GM08714 (cell line): ENCODE results near the gene TGFBR1.

Experiments
- H3K4me3 ChIP-seq: fragments of 200-500 bp; sonication (Bioruptor generic); 2 replicates; pipeline ENCODE4 v1.5.1; 2014; ENCODE audit warnings: mild to moderate bottlenecking, low read length, inconsistent platforms
- ZNF274 ChIP-seq: IDR thresholded peaks from 2 replicates; pipeline ENCODE4 v1.6.1; 2012; ENCODE audit warnings: mild to moderate bottlenecking, low read depth, low read length

The TGFBR1 gene

DNA sequence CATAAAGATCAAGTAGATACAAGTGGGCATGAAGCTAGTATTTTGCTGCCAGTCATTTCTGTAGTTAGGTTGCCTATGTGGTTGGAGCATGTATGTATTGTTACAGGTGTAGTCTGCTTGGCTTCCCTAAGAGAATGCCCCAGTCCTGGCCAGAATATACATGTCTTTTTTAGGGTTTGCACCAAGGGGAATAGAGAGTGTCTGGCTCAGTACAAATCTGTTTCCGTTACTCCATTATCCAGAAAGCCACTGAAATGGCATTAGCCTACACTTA lies 23.2 kb downstream of the TGFBR1 start:
- no peak for TF ChIP-seq ZNF274
- H3K4me3 ChIP-seq, result no peak overlapping the region

DNA sequence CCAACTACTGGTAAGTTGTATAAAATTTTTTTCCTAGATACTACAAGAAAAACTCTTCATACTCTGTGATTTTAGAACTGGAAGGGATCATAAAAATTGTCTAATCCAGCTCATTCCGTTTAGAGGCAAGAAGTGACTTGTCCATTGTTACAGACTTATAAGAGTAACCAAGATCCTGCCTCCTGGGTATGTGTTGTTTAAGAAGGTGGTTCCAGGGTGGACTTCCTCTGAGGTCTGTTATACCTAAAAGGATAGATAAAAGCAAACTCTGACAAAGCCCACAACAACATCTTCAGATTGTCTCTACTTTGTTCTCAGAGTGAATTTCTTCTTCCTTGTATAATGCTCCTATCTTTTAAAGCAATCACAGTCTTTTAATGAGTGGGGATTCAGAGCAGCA lies 24.2 kb downstream of the TGFBR1 start:
- H3K4me3 ChIP-seq, result no peak overlapping the region
- TF ChIP-seq ZNF274, result no peak

DNA sequence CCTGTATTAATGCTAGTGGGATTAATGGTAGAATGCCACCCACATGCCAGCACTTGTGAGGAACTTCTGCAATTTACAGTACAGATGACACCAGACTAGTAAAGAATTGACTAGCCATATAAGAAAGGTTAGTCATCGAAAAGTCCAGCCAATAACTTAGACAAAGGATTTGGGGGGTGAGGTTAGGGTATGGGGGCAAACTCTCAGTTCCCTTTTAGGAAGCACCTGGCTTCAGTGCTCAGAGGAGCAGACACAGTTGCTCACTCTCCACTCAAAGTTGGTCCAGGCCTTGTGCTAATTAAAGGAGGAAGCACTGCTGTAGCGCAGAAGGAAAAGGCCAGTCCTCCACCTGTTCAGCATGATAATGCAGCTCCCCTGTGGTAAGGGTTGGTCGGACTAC lies 25.2 kb downstream of the TGFBR1 start:
- TF ChIP-seq ZNF274, result no peak
- no peak overlapping the region for H3K4me3 ChIP-seq

DNA sequence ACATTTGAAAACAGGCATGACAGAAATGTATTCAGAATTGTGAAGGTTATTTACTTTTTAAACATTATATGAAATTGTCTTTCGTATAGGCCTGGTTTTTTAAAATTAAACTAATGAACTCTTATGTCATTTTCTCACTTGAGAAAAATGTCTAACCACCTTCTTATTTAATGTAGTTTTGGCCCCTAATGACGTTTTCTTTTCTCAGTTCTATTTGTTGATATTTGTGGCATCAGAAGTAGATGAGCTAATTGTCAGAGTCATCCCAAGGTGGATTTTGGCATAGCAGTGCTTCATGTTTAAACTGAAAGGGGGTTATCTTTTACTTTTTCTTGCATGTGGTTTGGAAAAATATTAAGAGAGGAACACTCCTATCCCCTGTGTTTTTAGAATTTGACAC lies 28.2 kb downstream of the TGFBR1 start:
- TF ChIP-seq ZNF274, result no peak
- no peak overlapping the region for H3K4me3 ChIP-seq

DNA sequence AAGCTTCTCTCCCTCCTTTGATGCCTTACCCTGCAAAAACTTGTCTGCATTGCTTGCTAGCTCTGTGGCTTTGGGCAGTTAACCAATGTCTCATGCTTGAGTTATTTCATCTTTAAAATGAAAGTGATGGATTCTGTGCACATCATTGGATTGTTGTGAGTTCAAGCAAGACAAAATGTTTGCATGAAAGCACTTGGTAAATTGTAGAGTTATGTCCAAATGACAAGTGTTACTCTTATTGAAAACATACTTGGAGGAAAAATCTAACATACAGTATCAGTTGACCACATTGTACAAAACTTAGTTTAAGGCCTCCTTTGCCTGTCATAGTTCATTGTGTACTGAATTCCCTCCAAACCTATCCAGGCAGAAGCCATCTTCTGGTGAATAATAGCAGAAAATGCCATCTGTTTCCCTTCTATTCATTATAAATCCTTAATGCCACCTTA lies 30.0 kb downstream of the TGFBR1 start:
- TF ChIP-seq ZNF274, result no peak
- no peak overlapping the region for H3K4me3 ChIP-seq

DNA sequence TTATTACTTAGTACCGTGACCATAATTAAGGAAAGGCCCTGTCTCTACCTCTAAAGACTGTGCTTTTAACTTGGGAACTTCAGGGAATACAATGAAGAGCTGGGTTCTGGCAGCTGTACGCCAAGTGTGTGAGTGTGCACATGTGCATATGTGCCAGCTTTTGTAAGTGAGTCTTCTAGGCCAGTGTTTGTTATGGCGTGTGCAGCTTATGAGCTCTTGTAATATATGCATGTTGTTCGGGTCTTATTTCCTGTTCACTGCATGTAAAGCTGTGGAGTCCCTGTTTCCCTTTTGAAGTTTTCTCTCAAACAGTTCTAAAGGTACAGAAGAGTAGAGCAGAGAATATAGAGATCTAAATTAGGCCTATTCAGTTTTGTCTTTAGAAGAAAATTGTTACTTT lies 30.5 kb downstream of the TGFBR1 start:
- TF ChIP-seq ZNF274, result no peak
- no peak overlapping the region for H3K4me3 ChIP-seq

DNA sequence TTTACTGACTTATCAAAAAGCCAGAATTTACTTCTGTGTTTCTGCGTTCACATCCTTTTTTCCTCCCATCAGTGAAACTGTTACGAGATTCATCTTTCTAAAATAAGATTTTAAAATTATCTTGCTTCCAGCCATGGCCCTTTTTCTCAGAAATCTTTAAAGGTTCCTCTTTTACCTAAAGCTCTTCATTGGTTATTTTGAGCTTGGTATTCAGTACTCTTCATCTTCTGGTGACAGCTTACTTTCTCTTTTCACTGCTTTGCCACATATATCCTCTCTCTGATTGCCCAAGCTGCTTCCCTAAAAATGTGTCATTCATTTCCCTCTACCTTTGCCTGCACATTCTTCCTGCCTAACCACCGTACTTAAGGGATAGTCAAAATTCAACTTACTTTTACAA lies 32.3 kb downstream of the TGFBR1 start:
- no peak for TF ChIP-seq ZNF274
- H3K4me3 ChIP-seq, result no peak overlapping the region

DNA sequence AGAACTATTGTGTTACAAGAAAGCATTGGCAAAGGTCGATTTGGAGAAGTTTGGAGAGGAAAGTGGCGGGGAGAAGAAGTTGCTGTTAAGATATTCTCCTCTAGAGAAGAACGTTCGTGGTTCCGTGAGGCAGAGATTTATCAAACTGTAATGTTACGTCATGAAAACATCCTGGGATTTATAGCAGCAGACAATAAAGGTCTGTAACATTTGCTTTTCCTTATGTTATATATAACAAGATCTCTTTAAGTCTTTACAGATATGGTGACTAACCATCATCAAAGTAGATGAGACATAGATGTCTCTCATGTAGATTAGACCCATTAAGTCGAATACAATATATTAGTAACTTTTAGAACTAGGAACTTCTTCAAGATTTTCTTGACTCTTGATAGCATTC lies 33.0 kb downstream of the TGFBR1 start:
- TF ChIP-seq ZNF274, result no peak
- no peak overlapping the region for H3K4me3 ChIP-seq

DNA sequence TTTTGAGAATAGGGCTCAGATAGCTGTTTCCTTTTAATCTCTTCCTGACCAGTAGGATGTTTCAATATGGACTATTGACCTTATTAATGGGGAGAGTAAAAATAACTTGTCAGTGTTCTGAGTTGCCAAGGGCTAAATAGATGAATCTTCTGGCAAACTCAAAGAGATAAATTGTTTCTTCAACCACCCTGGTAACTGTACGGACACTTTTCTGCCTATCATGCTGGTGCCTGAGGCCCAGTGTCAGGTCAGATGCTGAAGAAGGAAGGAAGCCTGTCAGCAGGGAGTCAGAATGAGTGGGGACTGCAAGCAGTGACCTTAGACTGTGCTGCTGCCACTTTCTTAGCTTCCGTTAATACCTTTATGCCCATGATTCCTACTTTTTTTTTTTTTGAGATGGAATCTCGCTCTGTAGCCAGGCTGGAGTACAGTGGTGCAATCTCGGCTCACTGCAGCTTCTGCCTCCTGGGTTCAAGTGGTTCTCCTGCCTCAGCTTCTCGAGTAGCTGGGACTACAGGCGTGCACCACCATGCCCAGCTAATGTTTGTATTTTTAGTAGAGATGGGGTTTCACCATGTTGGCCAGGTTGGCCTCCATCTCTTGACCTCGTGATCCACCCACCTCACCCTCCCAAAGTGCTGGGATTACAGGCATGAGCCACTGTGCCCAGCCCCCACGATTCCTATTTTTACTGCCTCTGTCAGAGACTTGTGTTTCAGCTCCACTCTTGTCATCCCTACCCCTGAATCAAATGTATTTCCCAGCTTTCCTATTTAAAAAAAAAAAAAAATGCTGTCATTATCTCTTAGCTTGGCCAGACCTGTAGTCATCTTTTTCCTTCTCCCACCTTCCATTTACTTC lies 33.7 kb downstream of the TGFBR1 start:
- no peak for TF ChIP-seq ZNF274

DNA sequence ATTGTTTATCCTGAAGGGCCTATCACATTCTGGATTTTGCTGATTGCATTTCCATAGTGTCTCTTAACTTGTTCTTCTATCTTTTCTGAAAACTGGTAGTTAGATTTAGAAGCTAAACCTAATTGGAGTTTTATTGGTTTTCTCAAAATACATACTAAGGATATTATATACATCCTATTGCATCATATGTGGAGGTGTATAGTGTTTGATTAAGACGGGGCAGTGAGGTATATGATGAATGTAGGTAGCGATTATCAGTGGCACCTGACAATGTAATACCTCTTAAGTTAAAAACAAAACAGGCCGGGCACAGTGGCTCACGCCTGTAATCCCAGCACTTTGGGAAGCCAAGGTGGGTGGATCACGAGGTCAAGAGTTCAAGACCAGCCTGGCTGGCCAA lies 35.0 kb downstream of the TGFBR1 start:
- TF ChIP-seq ZNF274, result no peak
- no peak overlapping the region for H3K4me3 ChIP-seq

More for the DNA sequence above, 33.7 kb downstream of the TGFBR1 start:
- no peak overlapping the region for H3K4me3 ChIP-seq

DNA sequence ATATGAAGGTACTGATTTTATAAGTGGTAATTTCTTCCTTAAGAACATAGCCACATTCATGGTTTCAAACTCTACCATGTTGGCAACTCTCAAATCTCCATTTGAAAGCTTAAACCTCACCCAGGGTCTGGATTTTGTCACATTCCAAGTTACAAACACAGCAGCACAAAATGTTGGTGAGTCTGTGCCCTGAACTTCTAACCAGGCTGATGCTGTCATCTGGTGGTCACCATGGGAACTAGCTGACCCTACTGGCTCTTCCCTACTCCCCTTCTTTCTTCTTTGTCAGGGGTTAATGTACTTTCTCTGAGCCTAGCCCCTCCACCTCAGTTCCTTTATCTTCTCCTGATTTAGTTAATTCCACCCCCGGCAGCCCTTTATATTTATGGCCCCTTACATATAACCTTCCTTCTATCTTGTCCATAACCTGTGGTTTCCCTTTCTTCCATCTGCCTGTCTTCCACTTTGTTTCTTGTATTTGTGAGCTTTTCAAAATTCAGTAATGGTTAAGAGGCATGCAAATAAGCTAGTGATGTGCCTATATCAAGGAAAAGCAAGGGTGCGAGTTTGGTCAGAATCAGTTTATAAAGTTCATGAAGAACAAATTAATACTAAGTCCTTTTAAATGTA lies 35.9 kb downstream of the TGFBR1 start:
- no peak for TF ChIP-seq ZNF274
- H3K4me3 ChIP-seq, result no peak overlapping the region

DNA sequence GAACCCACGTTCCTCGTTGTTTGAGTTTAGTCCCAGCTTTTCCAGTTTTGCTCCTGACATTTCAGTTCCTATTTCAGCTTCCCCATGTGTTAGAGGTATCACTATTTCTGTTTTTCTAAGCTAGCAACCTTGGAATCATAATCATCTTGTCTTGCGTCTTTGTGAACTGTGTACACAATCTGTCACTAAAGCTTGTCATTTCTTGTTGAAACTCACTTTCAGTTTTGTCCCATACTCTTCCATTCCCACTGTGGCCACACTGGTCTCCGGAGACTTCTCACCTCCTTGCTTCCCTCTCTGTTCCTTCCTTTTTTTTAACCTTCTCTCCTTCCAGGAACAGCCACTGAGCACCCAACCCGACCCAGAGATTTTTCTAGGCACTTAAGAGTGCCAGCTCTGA lies 36.9 kb downstream of the TGFBR1 start:
- TF ChIP-seq ZNF274, result no peak
- no peak overlapping the region for H3K4me3 ChIP-seq

DNA sequence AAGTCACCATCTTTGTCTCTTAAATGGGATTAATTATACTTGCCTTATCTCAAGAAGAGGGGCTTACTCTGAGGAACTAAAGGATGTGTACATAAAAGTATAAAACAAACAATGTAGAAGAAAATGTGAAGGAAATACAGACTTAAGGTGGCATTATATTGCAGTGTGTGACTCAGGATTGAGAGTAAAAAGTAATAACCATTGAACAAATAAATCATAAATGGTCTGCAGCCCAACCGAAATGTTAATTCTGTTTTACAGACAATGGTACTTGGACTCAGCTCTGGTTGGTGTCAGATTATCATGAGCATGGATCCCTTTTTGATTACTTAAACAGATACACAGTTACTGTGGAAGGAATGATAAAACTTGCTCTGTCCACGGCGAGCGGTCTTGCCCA lies 37.4 kb downstream of the TGFBR1 start:
- no peak for TF ChIP-seq ZNF274
- H3K4me3 ChIP-seq, result no peak overlapping the region

DNA sequence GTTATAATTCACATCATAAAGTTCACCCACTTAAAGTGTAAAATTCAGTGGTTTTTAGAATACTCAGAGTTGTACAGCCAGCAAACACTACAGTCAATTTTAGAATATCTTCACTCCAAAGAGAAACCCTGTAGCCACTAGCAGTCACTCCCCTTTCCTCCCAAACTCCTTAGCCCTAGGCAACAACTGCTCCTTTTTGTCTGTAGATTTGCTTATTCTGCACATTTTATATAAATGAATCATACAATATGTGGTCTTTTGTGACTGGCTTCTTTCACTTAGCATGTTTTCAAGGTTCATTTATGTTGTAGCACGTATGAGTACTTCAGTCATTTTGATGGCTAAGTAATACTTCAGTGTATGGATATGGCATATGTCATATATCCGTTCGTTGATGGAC lies 38.7 kb downstream of the TGFBR1 start:
- no peak for TF ChIP-seq ZNF274
- H3K4me3 ChIP-seq, result no peak overlapping the region

DNA sequence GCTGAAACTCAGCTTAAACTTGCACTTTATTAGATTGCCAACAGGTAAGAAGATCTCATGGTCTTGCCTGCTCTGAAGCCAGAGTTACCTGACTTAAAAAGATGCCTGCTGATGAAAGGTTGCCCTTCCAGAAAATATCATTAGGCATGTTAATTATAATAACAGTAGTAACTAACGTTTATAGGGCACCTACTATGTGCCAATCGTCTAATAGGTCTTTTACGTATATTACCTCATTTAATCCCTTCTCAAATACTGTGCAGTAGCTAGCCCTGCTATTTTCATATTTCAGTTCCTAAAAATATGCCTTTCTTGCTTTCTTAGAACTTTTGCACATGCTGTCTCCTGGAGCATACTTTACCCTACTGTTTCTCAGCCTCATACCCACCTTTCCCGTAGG lies 40.1 kb downstream of the TGFBR1 start:
- no peak overlapping the region for H3K4me3 ChIP-seq
- TF ChIP-seq ZNF274, result no peak
